Measurements from ENCODE around the gene TTC7B.

Gene TTC7B

GRCh38 chr14:90488256-90488655 lies 328.0 kb downstream of the TTC7B start:
- Histone ChIP-seq H3K4me2 (no peak overlapping the region), H3K79me2 (ENCODE audit: insufficient read depth, low read depth) (no peaks in the 10 kb centered on the region), H3K27ac (no peak overlapping the region), H4K20me1 (ENCODE audit: insufficient read depth) (no peaks in the 10 kb centered on the region), H3K4me3 (IDR thresholded peaks at IDR 0.05; ENCODE audit: insufficient read depth, low read depth, low read length) (no peak overlapping the region), H3K9ac (no peak overlapping the region), H3K27me3 (ENCODE audit: insufficient read depth, low read depth) (no peaks in the 10 kb centered on the region), H3K4me1 (ENCODE audit: low read depth, poor library complexity, severe bottlenecking) (no peaks in the 10 kb centered on the region), H2AFZ (ENCODE audit: low read depth) (no peak overlapping the region), H3K36me3 (ENCODE audit: insufficient read depth) (no peaks in the 10 kb centered on the region)
- TF ChIP-seq CTCF (conservative IDR thresholded peaks at IDR 0.05; ENCODE audit: low read depth, low read length): no peak

GRCh38 chr14:90487462-90487861 lies 328.8 kb downstream of the TTC7B start:
- Histone ChIP-seq H2AFZ (ENCODE audit: low read depth) (no peak overlapping the region), H3K9ac (no peak overlapping the region), H4K20me1 (ENCODE audit: insufficient read depth) (no peaks in the 10 kb centered on the region), H3K79me2 (ENCODE audit: insufficient read depth, low read depth) (no peaks in the 10 kb centered on the region), H3K4me1 (ENCODE audit: low read depth, poor library complexity, severe bottlenecking) (no peaks in the 10 kb centered on the region), H3K4me3 (IDR thresholded peaks at IDR 0.05; ENCODE audit: insufficient read depth, low read depth, low read length) (no peak overlapping the region), H3K36me3 (ENCODE audit: insufficient read depth) (no peaks in the 10 kb centered on the region), H3K27ac (no peak overlapping the region), H3K27me3 (ENCODE audit: insufficient read depth, low read depth) (no peaks in the 10 kb centered on the region), H3K4me2 (no peak overlapping the region)
- no peak for TF ChIP-seq CTCF (conservative IDR thresholded peaks at IDR 0.05; ENCODE audit: low read depth, low read length)

- no peak overlapping the region for H3K4me3 ChIP-seq (IDR thresholded peaks at IDR 0.05; ENCODE audit: insufficient read depth, low read depth, low read length)
- no peaks in the 10 kb centered on the region for H3K27me3 ChIP-seq (ENCODE audit: insufficient read depth, low read depth)
- no peak overlapping the region for H3K9ac ChIP-seq
- H3K36me3 ChIP-seq (ENCODE audit: insufficient read depth): no peaks in the 10 kb centered on the region
- no peaks in the 10 kb centered on the region for H3K79me2 ChIP-seq (ENCODE audit: insufficient read depth, low read depth)
- no peak overlapping the region for H3K27ac ChIP-seq
- no peaks in the 10 kb centered on the region for H3K4me1 ChIP-seq (ENCODE audit: low read depth, poor library complexity, severe bottlenecking)
- no peak for TF ChIP-seq CTCF (conservative IDR thresholded peaks at IDR 0.05; ENCODE audit: low read depth, low read length)
- no peaks in the 10 kb centered on the region for H4K20me1 ChIP-seq (ENCODE audit: insufficient read depth)
- no peak overlapping the region for H3K4me2 ChIP-seq
- H2AFZ ChIP-seq (ENCODE audit: low read depth): no peak overlapping the region
These were observed 329.2 kb downstream of the TTC7B start for GRCh38 chr14:90487031-90487430.

GRCh38 chr14:90484291-90484690 lies 331.9 kb downstream of the TTC7B start:
- no peak overlapping the region for H2AFZ ChIP-seq (ENCODE audit: low read depth)
- no peak overlapping the region for H3K4me3 ChIP-seq (IDR thresholded peaks at IDR 0.05; ENCODE audit: insufficient read depth, low read depth, low read length)

More at GRCh38 chr14:90484291-90484690, 331.9 kb downstream of the TTC7B start:
- Histone ChIP-seq H3K4me1 (ENCODE audit: low read depth, poor library complexity, severe bottlenecking) (no peaks in the 10 kb centered on the region), H3K27ac (no peak overlapping the region), H4K20me1 (ENCODE audit: insufficient read depth) (no peaks in the 10 kb centered on the region), H3K79me2 (ENCODE audit: insufficient read depth, low read depth) (no peaks in the 10 kb centered on the region), H3K36me3 (ENCODE audit: insufficient read depth) (no peaks in the 10 kb centered on the region), H3K9ac (no peak overlapping the region), H3K4me2 (no peak overlapping the region), H3K27me3 (ENCODE audit: insufficient read depth, low read depth) (no peaks in the 10 kb centered on the region)
- TF ChIP-seq CTCF (conservative IDR thresholded peaks at IDR 0.05; ENCODE audit: low read depth, low read length): no peak

Measured in KMS-11 (cell line).